H1 (cell line): Measurements from ENCODE around the gene CSNK1G3. TPM values are rescaled to one million over a fixed set of nuclear protein-coding genes. Genes with fewer than 3 reads are reported as not detected.

Source experiments
- CEBPB ChIP-seq: IDR thresholded peaks from 2 replicates; pipeline ENCODE4 v1.6.1; 2012; ENCODE audit warnings: low read depth, low read length
- CHD2 ChIP-seq: IDR thresholded peaks from 2 replicates; pipeline ENCODE4 v1.6.1; 2012; ENCODE audit warnings: low read length, improper control_type of control experiment
- CREB1 ChIP-seq: IDR thresholded peaks from 2 replicates; pipeline ENCODE4 v1.6.1; 2012; ENCODE audit warnings: inconsistent platforms
- CTBP2 ChIP-seq: IDR thresholded peaks from 2 replicates; pipeline ENCODE4 v1.7.0; 2011; ENCODE audit warnings: borderline replicate concordance, mild to moderate bottlenecking, moderate library complexity, mixed read lengths, low read length; ENCODE audit not compliant: insufficient read depth, insufficient read length
- RAD21 ChIP-seq, 2 experiments: IDR thresholded peaks in 1 of 2; conservative IDR thresholded peaks in 1 of 2; 2 replicates each; pipeline ENCODE4 v1.6.1; 2011; ENCODE audit warnings: low read depth in 2 of 2, low read length in 2 of 2, improper control_type of control experiment in 1 of 2, inconsistent platforms in 1 of 2, mild to moderate bottlenecking in 1 of 2, moderate library complexity in 1 of 2
- polyA plus RNA-seq, 7 experiments: library from polyadenylated mRNA; depleted of rRNA in 3 of 7; stranded (reverse) in 5 of 7; unstranded in 2 of 7; fragments of >200 nt in 5 of 7; fragments of 200-250 nt in 2 of 7; gene quantifications; 1 replicate in 5 of 7; 2 replicates in 1 of 7; 4 replicates in 1 of 7; pipeline versions ENCODE4 v1.2.1 to v1.2.3, GENCODE V29; 2011 to 2013; ENCODE audit warnings: missing spikeins in 2 of 7, mixed read lengths in 2 of 7
- total RNA-seq: library from RNA; stranded (reverse); fragmentation: NEBNext Ultra II Directional; extraction: Animal tissue kit (Norgen Biotek cat#: 25700); gene quantifications from 2 replicates; pipeline ENCODE4 v1.2.1, GENCODE V29; 2021

CSNK1G3 gene
- total and polyA plus RNA-seq, 2 of the 8 experiments (the other 6 are each of a cell fraction or from before 2014, with no cell fraction given) = 10.6 to 58.9 TPM

- TF ChIP-seq RAD21 (IDR thresholded peaks at IDR 0.05 in 1 of 2, conservative IDR thresholded peaks at IDR 0.05 in 1 of 2; ENCODE audit: low read depth in 2 of 2, low read length in 2 of 2) = no peak
- no peak for TF ChIP-seq CEBPB
- TF ChIP-seq CTBP2 = no peak
- no peak for TF ChIP-seq CREB1
- no peak for TF ChIP-seq CHD2
- TF ChIP-seq, all 59 proteins: peak for 0
These were observed 34.7 kb downstream of the CSNK1G3 start (continued) for GRCh38 chr5:123546657-123547056.
